Calu3 (cell line): ENCODE data around the gene COL6A2. TPM values are rescaled to one million over a fixed set of nuclear protein-coding genes. Genes with fewer than 3 reads are reported as not detected.
A peak's percentile ranks its signal among the peaks of the same experiment; 100 is the strongest.

Experiments used
- Bru-seq: library from RNA; stranded (reverse); fragments of 400-500 nt; gene quantifications from one replicate; lab custom pipeline; 2021; lab: Mats Ljungman, UMichigan
- BruChase-seq, 2 experiments: library from RNA; stranded (reverse); fragments of 400-500 nt; gene quantifications; one replicate each; lab custom pipeline; 2021; lab: Mats Ljungman, UMichigan
- BruUV-seq: library from RNA; stranded (reverse); fragments of 400-500 nt; replicated peaks from 2 replicates; lab custom pipeline; 2021; lab: Mats Ljungman, UMichigan
- CTCF ChIA-PET: fragments of 300-600 bp; sonication (Branson Sonifier 250); formaldehyde crosslinking; loops from one replicate; lab custom pipeline; 2022; ENCODE audit warnings: antibody characterized with exemption; lab: Charles Lee
- DNase-seq: peaks from one replicate; pipeline ENCODE4 v3.0.0; 2022
- H3K27ac Mint-ChIP-seq: one replicate; pipeline ENCODE4 v1.8.0; 2022; ENCODE audit warnings: mixed read lengths; ENCODE audit not compliant: unreplicated experiment
- H3K27me3 Mint-ChIP-seq: one replicate; pipeline ENCODE4 v1.8.0; 2022; ENCODE audit warnings: mixed read lengths; ENCODE audit not compliant: unreplicated experiment
- H3K36me3 Mint-ChIP-seq: one replicate; pipeline ENCODE4 v1.8.0; 2022; ENCODE audit warnings: mild to moderate bottlenecking, moderate library complexity, mixed read lengths; ENCODE audit not compliant: insufficient read depth, unreplicated experiment
- H3K4me1 Mint-ChIP-seq: one replicate; pipeline ENCODE4 v1.8.0; 2022; ENCODE audit warnings: mild to moderate bottlenecking, low read depth, mixed read lengths; ENCODE audit not compliant: unreplicated experiment
- H3K4me3 Mint-ChIP-seq: one replicate; pipeline ENCODE4 v1.8.0; 2022; ENCODE audit warnings: mild to moderate bottlenecking, low read depth, moderate library complexity, mixed read lengths; ENCODE audit not compliant: unreplicated experiment
- H3K9me3 Mint-ChIP-seq: one replicate; pipeline ENCODE4 v1.8.0; 2022; ENCODE audit warnings: low read depth, mixed read lengths; ENCODE audit not compliant: unreplicated experiment
- CTCF ChIP-seq: fragments of 200-600 bp; IDR thresholded peaks from one replicate; pipeline ENCODE4 v1.8.0; 2022; ENCODE audit warnings: antibody characterized with exemption; ENCODE audit not compliant: unreplicated experiment
- intact Hi-C: fragments of 100-400 bp; cut with micrococcal nuclease; formaldehyde crosslinking; loops from one replicate; pipeline ENCODE4 v1.10.0; 2022; ENCODE audit not compliant: unreplicated experiment
- long read RNA-seq: library from polyadenylated mRNA; stranded (forward); transcript quantifications from one replicate; pipeline ENCODE4 v2.0.0, GENCODE V29; 2022
- total RNA-seq: library from RNA; stranded (reverse); gene quantifications from 2 replicates; pipeline ENCODE4 v1.2.3, GENCODE V29; 2022

COL6A2 gene
- total RNA-seq (3.4 and 3.8 TPM in 2 replicates), Bru-seq, nascent RNA (percentile 16 among the genes with signal in this experiment), BruChase-seq, experiment 1, labeled RNA remaining after a 6-hour chase (percentile 19 among the genes with signal in this experiment), BruChase-seq, experiment 2, labeled RNA remaining after a 2-hour chase (percentile 19 among the genes with signal in this experiment)
- long read RNA-seq, partial matches to known transcripts = 1 of 5 reads
- long read RNA-seq, other reads (novel, unspliced or antisense) = 1 of 5 reads

- intact Hi-C loops = no loop called here
- H3K27me3 Mint-ChIP-seq = peaks cover 29% of the 10 kb centered on the region
- no TSS peak for BruUV-seq
- H3K4me3 Mint-ChIP-seq = peak within 1 kb of the TSS; percentile 1
- no peak within 1 kb of the TSS for H3K27ac Mint-ChIP-seq
- H3K36me3 Mint-ChIP-seq = no peaks in the 10 kb centered on the region
- no peaks in the 10 kb centered on the region for H3K9me3 Mint-ChIP-seq
- TF ChIP-seq CTCF = no peak
- CTCF ChIA-PET = no interaction called here
- peak; percentile 32 for DNase-seq
- no peaks in the 10 kb centered on the region for H3K4me1 Mint-ChIP-seq
Measured at GRCh38 chr21:46097336-46098293, at the start of gene COL6A2. Gene COL6A2 (plus strand): TSS chr21:46098112.

GRCh38 chr21:46048926-46049889 is 48.7 kb upstream of the COL6A2 start:
- no TSS peak for BruUV-seq
- no peaks in the 10 kb centered on the region for H3K4me1 Mint-ChIP-seq
- CTCF ChIA-PET = no interaction called here
- no peak for TF ChIP-seq CTCF
- intact Hi-C loops = no loop called here
- H3K27ac Mint-ChIP-seq = no peak overlapping the region
- no peak for DNase-seq
- no peaks in the 10 kb centered on the region for H3K27me3 Mint-ChIP-seq
- no peaks in the 10 kb centered on the region for H3K9me3 Mint-ChIP-seq
- H3K4me3 Mint-ChIP-seq = no peak overlapping the region
- H3K36me3 Mint-ChIP-seq = no peaks in the 10 kb centered on the region

- Mint-ChIP-seq H3K27ac (no peak overlapping the region), H3K9me3 (no peaks in the 10 kb centered on the region), H3K27me3 (no peaks in the 10 kb centered on the region), H3K4me3 (no peak overlapping the region), H3K36me3 (no peaks in the 10 kb centered on the region), H3K4me1 (no peaks in the 10 kb centered on the region)
- CTCF ChIA-PET = no interaction called here
- no peak for TF ChIP-seq CTCF
- BruUV-seq = no TSS peak
- DNase-seq = no peak
- intact Hi-C loops = no loop called here
Measured at GRCh38 chr21:46049890-46050667, 47.8 kb upstream of the COL6A2 start.
